GM12892 (cell line): ENCODE measurements around the gene IFI30.

Source experiments
- POLR2A ChIP-seq: IDR thresholded peaks from 2 replicates; pipeline ENCODE4 v1.6.1; 2011; ENCODE audit warnings: low read depth, low read length, control low read depth
- POLR2AphosphoS5 ChIP-seq: IDR thresholded peaks from 2 replicates; pipeline ENCODE4 v1.6.1; 2011; ENCODE audit warnings: low read depth, low read length, control low read depth

DNA sequence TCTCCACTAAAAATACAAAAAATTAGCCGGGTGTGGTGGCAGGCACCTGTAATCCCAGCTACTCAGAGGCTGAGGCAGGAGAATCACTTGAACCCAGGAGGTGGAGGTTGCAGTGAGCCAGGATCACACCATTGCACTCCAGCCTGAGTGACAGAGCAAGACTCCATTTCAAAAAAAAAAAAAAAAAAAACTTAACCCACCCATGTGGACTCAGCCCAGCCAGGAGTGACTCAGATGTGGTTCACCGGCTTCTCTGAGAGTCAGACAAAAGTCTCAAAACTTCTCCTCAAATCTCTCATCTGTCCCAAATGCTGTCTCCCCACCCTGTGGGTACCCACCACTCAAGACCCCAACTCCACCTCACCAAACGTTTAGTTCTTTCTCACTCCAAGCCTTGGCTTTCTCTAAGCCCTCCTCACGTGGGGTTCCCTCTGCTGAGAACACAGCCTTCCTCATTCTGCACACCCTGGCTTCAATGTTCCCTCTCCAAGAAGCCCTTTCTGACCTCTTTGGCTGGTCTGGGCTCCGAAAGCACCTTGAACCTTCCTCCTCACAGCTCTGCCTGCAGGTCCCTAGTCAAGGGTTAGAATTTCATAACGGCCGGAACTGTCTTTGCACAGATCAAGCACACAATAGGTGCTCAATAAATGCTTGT, 41.3 kb downstream of the IFI30 start:
- TF ChIP-seq POLR2AphosphoS5 (no peak), POLR2A (no peak)
